Measurements from ENCODE around the gene ZBTB46.

Gene ZBTB46

GRCh38 chr20:63836458-63837344, 5.6 kb upstream of the ZBTB46 start:
- no peak for DNase-seq

DNA sequence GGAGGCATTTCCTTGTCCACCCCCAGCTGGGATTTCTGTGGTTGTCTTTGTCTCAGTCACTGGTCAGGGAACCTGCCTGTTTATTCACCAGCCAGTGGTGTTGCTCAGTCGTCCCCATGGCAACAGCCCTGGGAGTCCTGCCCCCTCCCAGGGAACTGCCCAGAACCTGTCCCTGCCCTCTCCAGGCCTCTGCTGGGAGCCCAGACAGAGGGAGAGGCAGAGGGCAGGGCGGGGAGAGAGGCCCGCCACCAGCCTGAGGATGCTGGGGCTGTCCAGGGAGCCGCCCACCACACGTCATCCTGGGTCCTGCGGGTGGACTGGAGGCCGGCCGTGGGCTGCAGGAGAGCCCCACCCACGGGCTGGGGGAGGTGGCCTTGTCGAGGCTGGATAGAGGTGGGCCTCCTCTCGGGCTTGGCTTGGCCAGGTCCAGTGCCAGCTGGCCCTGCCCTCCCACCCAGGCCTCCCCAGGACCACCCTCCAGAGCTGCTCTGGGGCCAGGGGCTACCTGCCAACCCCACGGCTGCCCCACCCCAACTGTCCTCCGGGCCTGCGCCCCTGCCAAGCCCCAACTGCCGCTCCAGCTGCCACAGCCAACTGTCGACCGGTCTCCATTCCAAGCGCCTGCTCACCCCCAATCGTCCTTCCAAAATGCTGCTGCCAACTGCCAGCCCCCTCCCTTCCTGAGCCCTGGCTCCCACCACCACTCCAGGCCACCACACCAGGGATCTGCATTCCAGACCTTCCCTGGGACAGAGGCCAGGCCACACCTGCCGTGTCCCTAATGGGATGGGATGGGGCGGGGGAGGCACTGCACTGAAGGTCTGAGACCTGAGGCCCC, 4.2 kb upstream of the ZBTB46 start:
- DNase-seq, result no peak

GRCh38 chr20:63834491-63834880, 3.4 kb upstream of the ZBTB46 start:
- no peak for DNase-seq

- DNase-seq, result no peak
These were observed 2.9 kb upstream of the ZBTB46 start for GRCh38 chr20:63833776-63834490.

- no peak for DNase-seq
These were observed 1.1 kb upstream of the ZBTB46 start for GRCh38 chr20:63831993-63832686.

DNA sequence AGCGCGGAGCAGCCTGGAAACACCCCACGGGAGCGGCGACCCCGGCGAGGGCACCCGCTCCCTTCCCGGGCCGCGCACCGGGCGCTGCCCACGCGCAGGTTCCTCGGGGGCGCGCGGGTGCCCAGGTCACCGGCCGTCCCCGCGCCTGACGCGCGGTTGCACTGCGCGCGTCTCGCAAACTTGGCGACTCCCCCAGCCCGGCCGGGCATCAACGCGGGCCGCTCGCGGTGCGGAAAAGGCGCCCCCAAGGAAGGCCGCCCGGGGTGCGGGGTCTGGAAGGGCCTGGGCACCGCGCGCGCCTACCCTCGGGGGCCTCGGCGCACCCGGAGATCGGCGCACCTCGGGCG, 555 bp upstream of the ZBTB46 start:
- no peak for DNase-seq

- no peak for DNase-seq
These were observed 874 bp downstream of the ZBTB46 start for GRCh38 chr20:63829945-63830835.

- no peak for DNase-seq
These were observed 1.5 kb downstream of the ZBTB46 start for GRCh38 chr20:63829603-63829944.

DNA sequence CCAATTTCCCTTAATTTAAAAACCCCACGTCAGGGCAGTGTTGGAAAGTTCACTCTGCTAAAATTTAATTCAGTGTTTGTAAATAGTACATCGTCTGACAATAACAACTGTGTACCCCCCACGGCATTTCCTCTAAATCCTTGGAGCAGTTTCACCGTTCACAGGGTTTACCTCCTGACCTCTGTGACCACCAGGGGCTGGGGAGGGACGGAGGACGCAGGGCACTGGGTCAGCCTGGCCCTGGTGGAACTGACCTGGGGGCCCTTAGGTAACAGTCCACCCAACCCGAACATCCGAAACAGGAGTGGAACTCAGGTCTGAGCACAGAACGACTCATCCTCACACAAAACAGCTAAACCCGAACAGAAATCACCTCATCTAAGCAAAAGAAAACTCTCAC, 2.1 kb downstream of the ZBTB46 start:
- DNase-seq, result no peak

DNA sequence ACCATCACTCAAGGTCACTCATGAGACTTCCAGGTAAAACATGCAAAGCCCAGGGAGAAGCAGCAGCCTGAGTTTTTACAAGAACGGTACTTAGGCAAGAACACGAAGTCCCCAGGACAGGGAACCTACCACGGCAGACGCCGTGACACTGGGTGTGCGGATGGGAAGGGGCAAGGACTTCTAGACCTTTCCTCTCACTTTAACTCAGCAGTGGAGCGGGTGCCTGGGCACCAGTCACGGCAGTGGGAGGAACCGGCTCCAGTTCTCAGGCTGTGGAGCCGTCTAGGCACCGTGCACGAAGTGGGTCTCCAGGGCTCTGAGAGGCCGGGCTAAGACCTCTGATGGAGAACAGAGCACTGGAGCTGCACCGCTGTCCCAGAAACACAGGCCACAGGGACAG, 2.5 kb downstream of the ZBTB46 start:
- no peak for DNase-seq

- DNase-seq, result no peak
These were observed 2.9 kb downstream of the ZBTB46 start for GRCh38 chr20:63828124-63828523.

DNA sequence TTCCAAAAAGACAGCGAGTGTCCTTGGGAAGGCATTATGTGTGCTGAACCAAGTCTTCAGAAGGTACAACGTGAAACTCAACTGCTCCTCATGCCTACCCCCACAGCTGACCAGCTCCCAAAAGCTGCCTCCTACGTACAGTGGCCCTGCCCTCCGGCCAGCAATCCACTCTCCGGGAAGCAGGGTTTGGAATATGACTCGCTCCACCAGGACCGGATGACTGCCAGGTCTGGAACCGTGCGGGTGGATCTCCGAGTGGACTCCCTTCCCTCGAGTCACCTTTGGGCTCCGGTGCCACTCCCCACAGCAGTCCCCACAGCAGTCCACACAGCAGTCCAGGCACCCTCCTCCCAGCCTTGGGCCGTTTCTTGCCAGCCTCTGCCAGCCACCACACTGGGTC, 4.3 kb downstream of the ZBTB46 start:
- DNase-seq, result no peak

- no peak for DNase-seq
These were observed 5.5 kb downstream of the ZBTB46 start for GRCh38 chr20:63825331-63826118.

GRCh38 chr20:63823691-63824311, 7.3 kb downstream of the ZBTB46 start:
- no peak for DNase-seq

DNA sequence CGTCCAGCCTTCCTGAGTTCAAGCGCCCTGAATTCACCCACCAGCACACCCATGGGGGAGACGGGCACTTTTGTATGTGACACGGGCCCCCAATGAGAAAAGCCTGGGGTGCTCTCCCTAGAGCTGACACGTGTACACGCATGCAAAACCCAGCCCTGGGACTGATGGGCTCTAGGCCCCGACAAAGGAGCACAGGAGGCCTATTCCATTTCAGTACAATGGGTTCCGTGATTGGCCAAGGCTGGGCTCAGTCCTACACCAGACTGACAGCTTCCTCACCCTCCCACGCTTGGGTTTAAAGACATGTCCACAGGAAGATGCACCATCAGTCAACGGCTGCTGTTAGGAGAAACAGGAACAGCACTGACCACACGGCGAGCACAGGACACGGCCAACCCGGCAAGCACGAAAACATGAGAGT, 8.8 kb downstream of the ZBTB46 start:
- no peak for DNase-seq

DNA sequence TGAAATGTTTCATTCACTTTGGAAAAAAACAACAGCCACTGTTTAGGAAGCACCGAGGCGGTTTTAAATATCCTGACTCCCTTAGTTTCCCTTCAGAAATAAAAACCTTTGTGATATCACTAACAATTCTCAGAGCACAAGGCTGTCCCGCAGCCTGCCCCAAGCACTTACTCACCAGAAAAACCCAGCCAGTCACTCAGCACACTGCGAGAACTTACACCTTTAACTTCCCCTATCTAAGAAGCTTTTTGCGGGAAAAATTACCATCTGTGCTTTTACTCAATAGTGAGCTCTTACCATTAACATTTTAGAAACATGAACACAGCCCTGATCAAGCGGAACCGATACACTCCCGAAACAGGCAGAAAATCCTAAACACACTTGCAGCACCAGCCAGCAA, 9.3 kb downstream of the ZBTB46 start:
- no peak for DNase-seq

- no peak for DNase-seq
These were observed 11.7 kb downstream of the ZBTB46 start for GRCh38 chr20:63819224-63819921.

- no peak for DNase-seq
These were observed 15.3 kb downstream of the ZBTB46 start for GRCh38 chr20:63815615-63816253.

DNA sequence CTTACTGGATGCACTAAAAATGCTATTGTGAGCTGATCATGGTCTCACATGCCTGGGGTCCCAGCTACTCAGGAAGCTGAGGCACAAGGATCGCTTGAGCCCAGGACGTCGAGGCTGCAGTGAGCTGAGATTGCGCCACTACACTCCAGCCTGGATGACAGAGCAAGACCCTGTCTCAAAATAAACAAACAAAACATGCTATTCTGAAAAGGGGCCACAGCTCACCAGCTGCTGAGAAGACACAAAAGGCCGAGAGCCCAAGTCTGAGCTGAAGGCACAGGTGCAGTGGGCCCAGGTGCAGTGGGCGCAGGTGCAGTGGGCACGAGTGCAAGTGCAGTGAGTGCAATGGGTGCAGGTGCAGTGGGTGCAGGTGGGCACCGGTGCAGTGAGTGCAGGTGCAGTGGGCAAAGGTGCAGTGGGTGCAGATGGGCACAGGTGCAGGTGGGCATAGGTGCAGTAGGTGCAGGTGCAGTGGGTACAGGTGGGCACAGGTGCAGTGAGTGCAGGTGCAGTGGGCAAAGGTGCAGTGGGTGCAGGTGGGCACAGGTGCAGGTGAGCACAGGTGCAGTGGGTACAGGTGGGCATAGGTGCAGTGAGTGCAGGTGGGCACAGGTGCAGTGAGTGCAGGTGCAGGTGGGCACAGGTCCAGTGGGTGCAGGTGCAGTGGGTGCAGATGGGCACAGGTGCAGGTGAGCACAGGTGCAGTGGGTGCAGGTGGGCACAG, 16.0 kb downstream of the ZBTB46 start:
- DNase-seq, result no peak
